OCI-LY1 (cell line): ENCODE results near the gene HOXB4.

ENCODE experiments used
- EZH2 ChIP-seq: fragments of 200-600 bp; sonication (generic), shearing (Covaris generic); IDR thresholded peaks from 2 replicates; pipeline ENCODE4 v1.8.0; 2017; ENCODE audit warnings: borderline replicate concordance, mixed run types, mild to moderate bottlenecking, antibody characterized with exemption, low read length, moderate library complexity, mixed read lengths
- TF ChIP-seq, protein P1 (sequence below): fragments of 200-600 bp; sonication (generic), shearing (Covaris generic); IDR thresholded peaks from 2 replicates; pipeline ENCODE4 v1.5.1; 2017; ENCODE audit warnings: mild to moderate bottlenecking, antibody characterized with exemption, low read length, moderate library complexity, mixed read lengths

DNA sequence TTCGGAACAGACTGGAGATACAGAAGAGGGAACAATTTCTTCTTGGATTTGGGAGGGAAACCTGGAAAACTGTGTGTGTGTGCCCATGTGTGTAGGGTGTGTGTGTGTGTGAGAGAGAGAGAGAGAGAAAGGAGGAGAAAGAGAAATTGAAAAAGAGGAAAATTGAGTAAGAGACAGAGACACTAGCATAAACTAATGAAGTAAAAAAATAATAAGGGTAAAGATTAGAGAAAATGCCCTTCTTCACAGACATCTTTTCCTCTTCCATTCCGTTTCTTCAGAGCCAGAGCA lies 19.4 kb downstream of the HOXB4 start:
- TF ChIP-seq, protein P1, sequence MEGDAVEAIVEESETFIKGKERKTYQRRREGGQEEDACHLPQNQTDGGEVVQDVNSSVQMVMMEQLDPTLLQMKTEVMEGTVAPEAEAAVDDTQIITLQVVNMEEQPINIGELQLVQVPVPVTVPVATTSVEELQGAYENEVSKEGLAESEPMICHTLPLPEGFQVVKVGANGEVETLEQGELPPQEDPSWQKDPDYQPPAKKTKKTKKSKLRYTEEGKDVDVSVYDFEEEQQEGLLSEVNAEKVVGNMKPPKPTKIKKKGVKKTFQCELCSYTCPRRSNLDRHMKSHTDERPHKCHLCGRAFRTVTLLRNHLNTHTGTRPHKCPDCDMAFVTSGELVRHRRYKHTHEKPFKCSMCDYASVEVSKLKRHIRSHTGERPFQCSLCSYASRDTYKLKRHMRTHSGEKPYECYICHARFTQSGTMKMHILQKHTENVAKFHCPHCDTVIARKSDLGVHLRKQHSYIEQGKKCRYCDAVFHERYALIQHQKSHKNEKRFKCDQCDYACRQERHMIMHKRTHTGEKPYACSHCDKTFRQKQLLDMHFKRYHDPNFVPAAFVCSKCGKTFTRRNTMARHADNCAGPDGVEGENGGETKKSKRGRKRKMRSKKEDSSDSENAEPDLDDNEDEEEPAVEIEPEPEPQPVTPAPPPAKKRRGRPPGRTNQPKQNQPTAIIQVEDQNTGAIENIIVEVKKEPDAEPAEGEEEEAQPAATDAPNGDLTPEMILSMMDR = no peak
- no peak for TF ChIP-seq EZH2
